HepG2 (cell line): ENCODE results near the gene SNAP29. TPM values are rescaled to one million over a fixed set of nuclear protein-coding genes. Genes with fewer than 3 reads are reported as not detected.
A peak's percentile ranks its signal among the peaks of the same experiment; 100 is the strongest.

Source experiments
- ARID3A ChIP-seq: IDR thresholded peaks from 2 replicates; pipeline ENCODE4 v1.6.1; 2012; ENCODE audit warnings: low read depth, low read length, improper control_type of control experiment
- ARID5B ChIP-seq: IDR thresholded peaks from 2 replicates; pipeline ENCODE4 v1.4.0; 2020; ENCODE audit warnings: mild to moderate bottlenecking, missing genetic modification reagents
- ATF7 ChIP-seq, 2 experiments: fragments of 450-650 bp in 1 of 2; sonication (generic) in 1 of 2; formaldehyde crosslinking in 1 of 2; IDR thresholded peaks; 2 replicates each; pipeline versions ENCODE4 v1.4.0 to v1.6.1; 2016 to 2020; ENCODE audit warnings: antibody characterized with exemption in 1 of 2, mild to moderate bottlenecking in 1 of 2, missing genetic modification reagents in 1 of 2
- CHCHD3 ChIP-seq: sonication (generic); formaldehyde crosslinking; IDR thresholded peaks from 2 replicates; pipeline ENCODE4 v1.8.0; 2022; ENCODE audit warnings: mild to moderate bottlenecking, missing genetic modification reagents, moderate library complexity
- FOSL1 ChIP-seq: sonication (generic); formaldehyde crosslinking; IDR thresholded peaks from 2 replicates; pipeline ENCODE4 v1.9.0; 2021; ENCODE audit warnings: missing genetic modification reagents, borderline replicate concordance
- GATAD2A ChIP-seq: IDR thresholded peaks from 2 replicates; pipeline ENCODE4 v1.6.1; 2016
- JARID2 ChIP-seq: sonication (generic); formaldehyde crosslinking; IDR thresholded peaks from 2 replicates; pipeline ENCODE4 v1.8.1; 2023; ENCODE audit warnings: missing genetic modification reagents, inconsistent platforms; ENCODE audit not compliant: insufficient replicate concordance
- MBNL3 ChIP-seq: fragments of 250-450 bp; sonication (Bioruptor Pico); conservative IDR thresholded peaks from 2 replicates; pipeline ENCODE4 v1.8.0; 2022; ENCODE audit warnings: mild to moderate bottlenecking, inconsistent platforms
- NFAT5 ChIP-seq: sonication (generic); formaldehyde crosslinking; IDR thresholded peaks from 2 replicates; pipeline ENCODE4 v1.4.0; 2020; ENCODE audit warnings: missing genetic modification reagents
- RARA ChIP-seq: IDR thresholded peaks from 2 replicates; pipeline ENCODE4 v1.6.1; 2016; ENCODE audit warnings: missing genetic modification reagents, missing compliant biosample characterization
- SAP130 ChIP-seq: IDR thresholded peaks from 2 replicates; pipeline ENCODE4 v1.6.1; 2016; ENCODE audit warnings: low read depth
- THAP11 ChIP-seq: IDR thresholded peaks from 2 replicates; pipeline ENCODE4 v1.6.1; 2016; ENCODE audit warnings: missing biosample characterization, missing genetic modification reagents
- THAP8 ChIP-seq: sonication (generic); formaldehyde crosslinking; IDR thresholded peaks from 2 replicates; pipeline ENCODE4 v1.5.1; 2020; ENCODE audit warnings: missing genetic modification reagents, mild to moderate bottlenecking, borderline replicate concordance
- XRCC5 ChIP-seq: fragments of 200-400 bp; formaldehyde crosslinking; optimal IDR thresholded peaks from 2 replicates; pipeline ENCODE3; 2017; ENCODE audit warnings: mild to moderate bottlenecking, low read length
- ZBTB25 ChIP-seq: IDR thresholded peaks from 2 replicates; pipeline ENCODE4 v1.6.1; 2018; ENCODE audit warnings: missing genetic modification reagents
- polyA plus RNA-seq, 8 experiments: library from polyadenylated mRNA; depleted of rRNA in 3 of 8; stranded (reverse) in 7 of 8; unstranded in 1 of 8; fragments of >200 nt; fragmentation: Illumina TruSeq in 4 of 8; extraction: Trizol in 4 of 8; gene quantifications; 2 replicates each; pipeline versions ENCODE4 v1.2.1 to v1.2.3, GENCODE V29; 2011 to 2016; ENCODE audit warnings: low read depth in 4 of 8, missing spikeins in 1 of 8, mixed read lengths in 1 of 8; ENCODE audit not compliant: insufficient read depth in 1 of 8
- total RNA-seq, 5 experiments: library from RNA; depleted of rRNA; stranded (reverse); fragments of >200 nt; fragmentation: Illumina TruSeq; extraction: Trizol; gene quantifications; 2 replicates each; pipeline ENCODE4 v1.2.3, GENCODE V29; 2016; ENCODE audit warnings: low read depth in 1 of 5

Gene SNAP29
- total and polyA plus RNA-seq, 2 of the 13 experiments (the other 11 are each of a cell fraction or from before 2014, with no cell fraction given), result 12.3 to 30.7 TPM

GRCh38 chr22:20904008-20904979, 45.5 kb downstream of the SNAP29 start (continued):
- no peak for TF ChIP-seq CHCHD3
- TF ChIP-seq JARID2 (CRISPR knock-in tag), result no peak
- 0 out of 2 replicates have a peak, but pooled peaks have one; percentile 36 for TF ChIP-seq ARID3A
- TF ChIP-seq THAP8 (CRISPR knock-in tag), result no peak
- TF ChIP-seq ARID5B (CRISPR knock-in tag), result peak; percentile 70
- peak; percentile 46; the same call in 1 of the 2 replicates for TF ChIP-seq SAP130 (CRISPR knock-in tag)
- no peak for TF ChIP-seq NFAT5 (CRISPR knock-in tag)
- TF ChIP-seq GATAD2A, result peak; percentile 89
- TF ChIP-seq RARA (CRISPR knock-in tag), result peak; percentile 67
- TF ChIP-seq ZBTB25 (CRISPR knock-in tag), result 0 out of 2 replicates have a peak, but pooled peaks have one; percentile 46
- peak; percentile 58; the same call in 1 of the 2 replicates for TF ChIP-seq FOSL1 (CRISPR knock-in tag)
- TF ChIP-seq THAP11, result peak; percentile 38; the same call in 1 of the 2 replicates
- no peak for TF ChIP-seq XRCC5
- TF ChIP-seq ATF7 (IDR thresholded peaks at IDR 0.05), result peak; percentile 69
- no peak for TF ChIP-seq ATF7 (CRISPR knock-in tag; IDR thresholded peaks at IDR 0.05)
- no peak for TF ChIP-seq MBNL3 (CRISPR knock-in tag)
